Bone marrow (tissue), 2 donors: ENCODE results near the gene B4GALT4.

ENCODE experiments used
- DNase-seq, 2 donors: peaks; one replicate each; lab custom pipeline; 2025; lab: John Stamatoyannopoulos, UW

Gene B4GALT4

DNA sequence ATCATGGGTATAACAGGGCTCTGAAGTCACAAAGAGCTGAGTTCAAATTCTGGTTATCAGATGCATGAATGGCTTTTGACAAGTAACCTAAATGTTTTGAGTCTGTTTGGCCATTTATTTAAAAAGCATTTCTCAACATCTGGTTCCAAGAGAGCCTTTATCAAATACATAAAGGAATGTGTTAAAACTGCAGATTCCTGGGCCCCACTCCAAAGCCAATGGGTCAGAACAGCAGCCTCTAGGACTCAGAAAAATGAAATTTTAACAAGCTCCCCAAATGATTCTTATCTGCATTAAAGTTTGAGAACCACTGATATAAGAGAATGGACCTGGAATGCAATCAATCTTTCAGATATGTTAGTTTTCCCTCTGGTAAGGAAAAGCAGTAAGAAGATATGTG is 3.4 kb downstream of the B4GALT4 start:
- DNase-seq, result no peak

DNA sequence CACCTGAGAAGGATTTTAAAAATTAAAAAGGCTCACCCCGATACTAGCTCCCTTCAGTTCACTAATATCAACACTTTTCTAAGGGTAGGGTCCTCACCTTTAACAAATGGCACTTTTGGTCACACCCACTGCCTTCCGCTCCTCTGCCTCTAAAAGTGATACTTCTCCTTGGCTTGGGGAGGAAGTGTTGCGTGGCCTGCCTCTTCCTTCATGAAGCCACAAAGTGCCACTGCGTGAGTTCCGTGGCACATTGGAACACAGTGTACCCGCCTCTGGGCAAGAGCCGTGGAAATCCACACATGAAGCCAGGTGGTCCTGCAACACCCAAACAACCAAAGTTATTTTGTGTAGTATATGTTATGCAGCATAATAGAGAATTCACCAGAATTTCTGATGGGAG is 3.9 kb downstream of the B4GALT4 start:
- DNase-seq, result no peak

- DNase-seq, result no peak
These were observed 5.5 kb downstream of the B4GALT4 start for GRCh38 chr3:119235151-119235550.

GRCh38 chr3:119234610-119235009 is 6.1 kb downstream of the B4GALT4 start:
- DNase-seq, result no peak

- no peak for DNase-seq
These were observed 9.9 kb downstream of the B4GALT4 start for GRCh38 chr3:119230745-119231144.

DNA sequence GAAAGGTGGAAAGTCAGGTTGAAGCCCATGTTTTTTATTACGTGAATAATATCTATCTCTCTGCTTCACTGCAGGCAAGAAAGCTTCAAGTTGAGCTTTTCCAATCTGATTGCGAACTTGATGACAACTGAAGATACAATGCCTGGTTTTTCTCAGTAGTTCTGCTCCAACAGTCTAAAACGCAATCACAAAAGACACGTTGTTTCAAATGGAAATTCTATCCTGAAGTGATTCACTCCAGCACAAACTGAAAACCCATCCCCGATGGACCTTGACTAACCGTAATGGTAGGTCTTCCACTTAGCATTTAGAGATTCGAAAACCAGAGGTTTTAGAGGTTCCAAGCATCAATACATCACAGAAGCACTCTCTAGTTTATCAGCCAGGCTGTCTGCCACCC is 10.6 kb downstream of the B4GALT4 start:
- no peak for DNase-seq

GRCh38 chr3:119229190-119229589 is 11.5 kb downstream of the B4GALT4 start:
- DNase-seq, result no peak

DNA sequence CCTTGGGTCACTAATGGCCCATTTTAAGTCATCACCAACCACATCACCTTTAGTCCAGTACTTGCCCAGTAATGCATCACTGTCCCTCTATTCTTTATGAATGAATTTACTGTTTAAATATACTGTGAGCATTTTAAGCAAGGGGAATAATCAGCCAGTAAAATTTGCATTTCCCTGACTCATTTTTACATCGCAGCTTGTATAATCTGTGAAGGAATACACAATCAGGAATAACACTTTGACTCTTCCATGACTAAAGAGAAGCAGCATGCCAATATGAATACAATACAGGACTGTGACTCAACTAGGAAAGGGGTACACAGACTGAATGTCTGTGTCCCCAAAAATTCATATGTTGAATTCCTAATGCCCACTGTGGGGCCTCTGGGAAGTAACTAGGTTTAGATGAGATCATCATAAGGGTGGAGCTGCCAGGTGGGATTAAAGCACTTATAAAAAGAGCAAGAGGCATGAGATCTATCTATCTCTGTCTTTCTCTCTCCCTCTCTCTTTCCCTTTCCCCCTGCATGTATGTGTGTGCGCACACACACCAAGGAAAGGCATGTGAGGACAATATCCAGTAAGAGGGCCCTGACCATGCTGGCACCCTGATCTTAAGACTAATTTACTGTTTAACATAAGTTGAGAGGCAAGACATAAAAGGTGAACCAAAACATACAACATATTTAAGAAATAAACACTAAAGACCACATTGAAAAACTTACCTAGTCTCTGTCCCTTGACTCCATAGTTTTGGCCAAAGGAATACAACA is 12.1 kb downstream of the B4GALT4 start:
- no peak for DNase-seq

DNA sequence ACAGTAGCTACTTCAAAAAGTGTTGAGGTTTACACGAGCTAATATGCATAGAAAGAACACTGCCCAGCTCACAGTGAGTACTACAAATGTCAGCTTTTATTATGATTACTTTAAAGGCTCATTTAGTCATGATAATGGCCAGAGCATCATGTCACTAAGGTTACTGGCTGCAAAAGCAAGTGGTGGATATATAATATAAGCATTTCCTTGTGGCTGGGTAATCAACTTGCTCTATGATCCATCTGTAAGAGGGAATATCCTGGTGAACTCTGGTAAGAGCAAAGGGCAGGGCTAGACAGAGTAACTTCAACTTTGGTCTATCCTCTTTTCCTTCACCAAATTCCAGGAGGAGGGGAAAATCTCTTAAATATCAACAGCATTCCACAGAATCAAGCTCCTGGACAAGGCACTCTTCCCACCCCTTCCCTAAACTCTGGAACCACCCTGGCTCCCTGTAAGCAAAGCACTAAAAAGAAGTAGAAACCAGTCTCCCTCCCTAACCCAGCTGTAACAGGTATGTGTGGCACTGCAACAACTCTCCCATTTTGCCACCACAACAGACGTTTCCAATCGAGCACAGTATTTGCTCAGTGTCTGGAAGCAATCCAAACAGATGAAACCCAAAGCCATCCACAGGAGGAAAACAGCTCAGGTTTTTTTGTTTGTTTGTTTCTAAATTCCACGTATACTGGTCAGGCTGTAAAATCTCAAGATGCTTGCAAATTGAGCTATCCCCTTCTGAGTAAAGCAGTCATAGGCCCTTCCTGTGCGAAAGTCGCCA is 13.4 kb downstream of the B4GALT4 start:
- no peak for DNase-seq

GRCh38 chr3:119225121-119225520 is 15.6 kb downstream of the B4GALT4 start:
- no peak for DNase-seq

- DNase-seq, result no peak
These were observed 17.2 kb downstream of the B4GALT4 start for GRCh38 chr3:119223511-119223910.

GRCh38 chr3:119222391-119222790 is 18.3 kb downstream of the B4GALT4 start:
- DNase-seq, result no peak

GRCh38 chr3:119221779-119222320 is 18.8 kb downstream of the B4GALT4 start:
- DNase-seq, result no peak

GRCh38 chr3:119220970-119221667 is 19.6 kb downstream of the B4GALT4 start:
- DNase-seq, result no peak

DNA sequence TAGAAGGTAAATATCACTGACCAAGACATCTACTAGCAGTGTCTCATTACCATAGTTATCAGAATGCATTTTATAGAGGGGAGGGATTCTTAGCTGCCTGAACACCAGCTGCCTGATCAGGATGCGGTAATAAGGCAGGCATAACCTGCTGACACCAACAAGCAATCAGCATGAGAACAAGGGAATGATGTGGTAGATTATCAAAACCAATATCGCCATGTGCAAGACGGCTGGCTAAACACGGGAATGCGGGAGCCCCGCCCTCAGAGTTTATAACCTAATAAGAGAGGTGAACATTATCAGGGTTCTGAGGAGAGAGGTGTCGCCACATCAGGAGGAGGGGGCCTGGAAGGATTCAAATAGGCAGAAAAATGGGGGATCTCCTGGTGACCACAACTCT is 20.5 kb downstream of the B4GALT4 start:
- DNase-seq, result no peak

GRCh38 chr3:119219069-119219468 is 21.6 kb downstream of the B4GALT4 start:
- no peak for DNase-seq

DNA sequence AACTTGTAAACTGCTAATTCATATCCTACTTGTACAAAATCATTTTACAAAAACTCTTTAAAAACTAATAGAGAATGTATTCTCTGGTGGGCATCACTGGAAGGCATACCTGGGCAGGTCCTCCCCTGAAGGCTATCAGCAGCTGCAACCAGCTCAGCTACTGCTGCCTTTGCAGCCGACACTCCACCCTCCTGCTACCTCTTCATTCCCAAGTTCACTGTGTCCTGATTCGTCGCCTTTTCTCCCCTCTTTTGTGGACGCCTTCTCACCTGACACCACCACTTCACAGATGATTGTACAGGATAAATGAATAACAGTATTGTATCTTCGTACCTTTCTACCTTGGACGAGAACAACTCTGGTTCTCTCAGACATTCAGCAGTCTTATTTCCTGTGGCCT is 28.9 kb downstream of the B4GALT4 start:
- DNase-seq, result no peak

- DNase-seq, result no peak
These were observed 29.5 kb downstream of the B4GALT4 start for GRCh38 chr3:119211193-119211592.

DNA sequence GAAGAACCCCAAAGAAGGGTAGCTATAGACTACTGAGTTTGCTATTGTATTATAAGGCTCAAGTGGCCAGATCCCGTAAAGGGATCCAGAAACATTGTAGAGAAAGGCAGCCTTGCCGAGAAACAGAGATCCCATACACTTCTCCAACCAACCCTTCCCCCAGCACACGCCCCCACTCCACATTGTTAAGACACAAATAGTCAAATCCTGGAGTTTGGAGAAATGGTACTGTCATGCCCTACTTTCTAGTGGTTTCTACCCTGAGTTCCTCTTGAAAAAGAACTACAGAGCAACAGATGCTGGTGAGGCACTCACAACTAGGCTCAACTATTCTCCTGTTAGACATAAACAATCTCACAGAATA is 33.2 kb downstream of the B4GALT4 start:
- no peak for DNase-seq

DNA sequence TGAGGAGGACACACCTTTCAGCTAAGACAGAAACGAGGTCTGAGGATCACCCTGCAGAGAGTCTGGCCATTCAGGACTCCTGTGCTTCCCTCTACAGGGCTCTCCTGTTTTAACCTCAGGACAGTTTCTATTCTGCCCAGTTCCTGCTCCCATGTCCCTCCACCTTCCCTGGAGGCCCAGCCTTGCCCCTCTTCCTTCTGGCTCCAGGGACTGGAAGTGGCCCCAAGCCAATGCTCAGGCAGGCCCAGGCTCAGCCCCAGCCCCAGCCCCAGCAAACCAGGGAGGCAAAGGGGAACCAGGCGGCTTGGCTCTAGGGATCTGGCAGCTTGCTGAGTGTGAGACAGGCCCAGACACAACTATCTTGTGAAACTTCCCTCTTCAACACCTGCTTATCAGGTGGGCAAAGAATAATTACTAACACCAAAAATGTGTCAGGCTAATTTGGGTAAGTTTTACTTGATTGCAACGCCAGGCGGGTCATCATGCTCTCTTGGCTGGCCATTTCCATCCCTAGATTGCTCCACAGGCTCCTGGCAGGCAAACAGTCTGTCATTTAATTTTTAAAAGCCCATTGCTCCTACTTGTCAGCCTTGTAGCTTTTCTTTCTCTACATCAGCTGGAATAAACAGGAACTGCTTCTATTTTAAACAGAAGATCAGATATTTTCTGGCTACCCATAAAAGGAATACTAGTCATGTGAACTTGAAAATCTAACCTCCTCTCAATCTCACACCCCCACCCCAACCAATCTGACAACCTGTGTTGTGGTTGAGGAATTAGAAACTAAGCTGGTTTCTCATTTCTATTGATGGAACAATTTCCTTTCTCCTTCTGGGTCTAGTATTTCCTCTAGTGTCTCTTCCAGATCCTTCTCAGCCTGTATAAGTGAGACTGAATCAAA is 33.8 kb downstream of the B4GALT4 start:
- DNase-seq, result no peak

DNA sequence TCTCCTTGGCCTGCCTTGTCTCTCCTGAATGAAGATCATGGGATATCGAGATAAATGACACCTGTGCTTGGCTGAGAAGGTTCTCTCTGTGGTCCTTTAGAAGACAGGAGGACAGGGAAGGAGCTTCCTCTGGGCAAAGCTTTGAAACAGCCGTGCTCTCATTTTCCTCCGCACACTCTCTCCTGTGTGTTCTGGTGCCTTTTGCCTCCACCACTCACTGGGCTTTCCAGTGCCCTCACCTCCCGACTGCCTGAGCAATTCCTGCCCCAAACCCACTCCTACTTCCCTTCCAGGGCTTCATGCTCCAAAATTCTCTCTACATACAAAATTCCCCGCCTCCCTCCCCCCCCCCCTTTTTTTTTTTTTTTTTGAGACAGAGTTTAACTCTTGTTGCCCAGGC is 35.0 kb downstream of the B4GALT4 start:
- DNase-seq, result no peak

DNA sequence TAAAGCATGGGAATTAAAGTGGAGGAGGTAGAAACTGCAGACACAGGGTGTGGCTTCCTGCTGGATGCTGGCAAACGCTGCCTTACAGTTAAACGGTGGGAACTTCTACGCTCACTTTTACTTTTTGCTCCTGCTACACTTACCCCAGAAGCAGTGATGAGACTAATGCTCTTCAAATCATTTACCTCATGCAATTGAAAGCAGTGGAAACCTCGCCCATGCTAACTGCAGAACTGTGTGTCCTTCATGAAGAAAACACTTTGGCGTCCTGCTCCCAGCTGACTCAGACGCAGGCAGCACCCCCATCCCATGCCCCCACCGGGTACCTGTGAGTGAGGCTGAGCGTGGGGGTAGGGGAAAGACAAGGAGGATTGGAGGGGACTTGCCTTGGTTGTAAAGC is 35.5 kb downstream of the B4GALT4 start:
- DNase-seq, result no peak
